GM23248 (cell line): ENCODE results near the gene SCN9A.

ENCODE experiments used
- EZH2 ChIP-seq: fragments of 200-600 bp; sonication (generic); IDR thresholded peaks from 2 replicates; pipeline ENCODE4 v1.6.1; 2018; ENCODE audit warnings: antibody characterized with exemption, mild to moderate bottlenecking; ENCODE audit not compliant: insufficient read depth, poor library complexity, severe bottlenecking
- EZH2phosphoT487 ChIP-seq: fragments of 200-600 bp; sonication (generic); IDR thresholded peaks from 2 replicates; pipeline ENCODE4 v1.6.1; 2018; ENCODE audit warnings: antibody characterized with exemption, moderate library complexity, mild to moderate bottlenecking, low read depth; ENCODE audit not compliant: insufficient read depth

- TF ChIP-seq EZH2phosphoT487 (no peak), EZH2 (no peak)
These were observed 47.6 kb downstream of the SCN9A start for GRCh38 chr2:166328147-166328546.
